SK-N-SH (cell line): ENCODE results near the gene NEGR1. TPM values are rescaled to one million over a fixed set of nuclear protein-coding genes. Genes with fewer than 3 reads are reported as not detected.

Experiments used
- CTCF ChIA-PET: fragments of 300-600, 350-600 bp; formaldehyde crosslinking; extraction: SDS; loops from one replicate; lab custom pipeline; 2021; lab: Yijun Ruan, JAX
- POLR2A ChIA-PET: fragments of 350-600 bp; sonication (Branson Sonifier 250); formaldehyde crosslinking; extraction: SDS; loops from one replicate; lab custom pipeline; 2020; ENCODE audit warnings: antibody characterized with exemption, inconsistent platforms; lab: Yijun Ruan, JAX
- DNase-seq: peaks from one replicate; pipeline ENCODE4 v3.0.0; 2012
- H2AFZ ChIP-seq: fragments of 200-600 bp; sonication (generic); 2 replicates; pipeline ENCODE4 v1.8.1; 2016; ENCODE audit warnings: antibody characterized with exemption, mild to moderate bottlenecking, low read depth
- H3F3A ChIP-seq: fragments of 200-600 bp; sonication (generic); replicated peaks from 2 replicates; pipeline ENCODE3; 2016; ENCODE audit warnings: antibody characterized with exemption, mild to moderate bottlenecking; ENCODE audit not compliant: insufficient read depth
- H3K27ac ChIP-seq, 2 experiments: fragments of 200-500 bp in 1 of 2; fragments of 200-600 bp in 1 of 2; sonication (Bioruptor generic) in 1 of 2; sonication (generic), shearing (Covaris generic) in 1 of 2; 2 replicates each; pipeline versions ENCODE4 v1.5.1 to v1.6.1; 2014 to 2016; ENCODE audit warnings: low read depth in 2 of 2, inconsistent platforms in 1 of 2, low read length in 1 of 2, mild to moderate bottlenecking in 1 of 2, mixed read lengths in 1 of 2
- H3K27me3 ChIP-seq: fragments of 200-600 bp; sonication (generic), shearing (Covaris generic); 2 replicates; pipeline ENCODE4 v1.6.1; 2016; ENCODE audit warnings: mixed run types; ENCODE audit not compliant: insufficient read depth
- H3K36me3 ChIP-seq, 2 experiments: fragments of 200-500 bp in 1 of 2; fragments of 200-600 bp in 1 of 2; sonication (Bioruptor generic) in 1 of 2; sonication (generic) in 1 of 2; replicated peaks in 1 of 2; 2 replicates each; pipeline versions ENCODE3 to v1.5.1; 2014 to 2016; ENCODE audit warnings: low read length in 1 of 2, mild to moderate bottlenecking in 1 of 2; ENCODE audit not compliant: insufficient read depth in 2 of 2, control insufficient read depth in 1 of 2
- H3K4me1 ChIP-seq, 2 experiments: fragments of 200-500 bp in 1 of 2; fragments of 200-600 bp in 1 of 2; sonication (Bioruptor generic) in 1 of 2; sonication (generic), shearing (Covaris generic) in 1 of 2; 2 replicates each; pipeline versions ENCODE4 v1.5.1 to v1.6.1; 2014 to 2016; ENCODE audit warnings: low read depth in 1 of 2, low read length in 1 of 2, mixed run types in 1 of 2; ENCODE audit not compliant: insufficient read depth in 2 of 2, control insufficient read depth in 1 of 2
- H3K4me2 ChIP-seq: fragments of 200-600 bp; sonication (generic), shearing (Covaris generic); 2 replicates; pipeline ENCODE4 v1.6.1; 2017; ENCODE audit warnings: mixed run types
- H3K4me3 ChIP-seq, 2 experiments: fragments of 200-500 bp in 1 of 2; fragments of 200-600 bp in 1 of 2; sonication (Bioruptor generic) in 1 of 2; sonication (generic), shearing (Covaris generic) in 1 of 2; 2 replicates each; pipeline versions ENCODE4 v1.5.1 to v1.8.1; 2014 to 2016; ENCODE audit warnings: low read depth in 2 of 2, inconsistent platforms in 1 of 2, low read length in 1 of 2, mild to moderate bottlenecking in 1 of 2, mixed read lengths in 1 of 2, moderate library complexity in 1 of 2
- H3K79me2 ChIP-seq: fragments of 200-600 bp; sonication (generic); 2 replicates; pipeline ENCODE4 v1.8.1; 2017; ENCODE audit warnings: mild to moderate bottlenecking; ENCODE audit not compliant: insufficient read depth
- H3K9ac ChIP-seq: fragments of 200-600 bp; sonication (generic); 2 replicates; pipeline ENCODE4 v1.6.1; 2017; ENCODE audit warnings: mixed run types
- H3K9me2 ChIP-seq: fragments of 200-600 bp; sonication (generic); 2 replicates; pipeline ENCODE4 v1.6.1; 2017; ENCODE audit warnings: mixed run types
- H3K9me3 ChIP-seq: fragments of 200-600 bp; sonication (generic); 2 replicates; pipeline ENCODE4 v1.6.1; 2017; ENCODE audit warnings: mixed run types, mild to moderate bottlenecking, moderate library complexity
- H4K20me1 ChIP-seq: fragments of 200-600 bp; sonication (generic); 2 replicates; pipeline ENCODE4 v1.6.1; 2017; ENCODE audit warnings: mild to moderate bottlenecking, mixed run types; ENCODE audit not compliant: insufficient read depth
- CHD2 ChIP-seq: fragments of 150-350 bp; IDR thresholded peaks from 2 replicates; pipeline ENCODE4 v1.6.1; 2018; ENCODE audit warnings: low read length; ENCODE audit not compliant: partially characterized antibody
- CTCF ChIP-seq: fragments of 200-600 bp; sonication (generic); IDR thresholded peaks from 2 replicates; pipeline ENCODE4 v1.6.1; 2017; ENCODE audit warnings: antibody characterized with exemption, mild to moderate bottlenecking, moderate library complexity
- ELF1 ChIP-seq: IDR thresholded peaks from 2 replicates; pipeline ENCODE4 v1.4.0; 2012
- FOSL2 ChIP-seq: IDR thresholded peaks from 2 replicates; pipeline ENCODE4 v1.4.0; 2012; ENCODE audit warnings: low read depth, mild to moderate bottlenecking, moderate library complexity, borderline replicate concordance
- GATA2 ChIP-seq: sonication (generic); formaldehyde crosslinking; IDR thresholded peaks from 2 replicates; pipeline ENCODE4 v1.5.0; 2020; ENCODE audit warnings: mild to moderate bottlenecking, missing genetic modification reagents
- JUND ChIP-seq: IDR thresholded peaks from 2 replicates; pipeline ENCODE4 v1.4.0; 2012
- MEF2A ChIP-seq: IDR thresholded peaks from 2 replicates; pipeline ENCODE4 v1.4.0; 2012; ENCODE audit warnings: low read depth, borderline replicate concordance
- MXI1 ChIP-seq: IDR thresholded peaks from 2 replicates; pipeline ENCODE4 v1.6.1; 2012; ENCODE audit warnings: mild to moderate bottlenecking, low read depth, low read length, improper control_type of control experiment
- NFIC ChIP-seq: IDR thresholded peaks from 2 replicates; pipeline ENCODE4 v1.4.0; 2012; ENCODE audit warnings: borderline replicate concordance
- NRF1 ChIP-seq: IDR thresholded peaks from 2 replicates; pipeline ENCODE4 v1.6.1; 2012; ENCODE audit warnings: low read depth, mild to moderate bottlenecking, low read length
- RCOR1 ChIP-seq: fragments of 150-350 bp; IDR thresholded peaks from 2 replicates; pipeline ENCODE4 v1.6.1; 2017; ENCODE audit warnings: antibody characterized with exemption, low read length
- RFX5 ChIP-seq: IDR thresholded peaks from 2 replicates; pipeline ENCODE4 v1.6.1; 2012; ENCODE audit warnings: mild to moderate bottlenecking, improper control_type of control experiment, low read length
- SIN3A ChIP-seq: IDR thresholded peaks from 2 replicates; pipeline ENCODE4 v1.6.1; 2012; ENCODE audit warnings: low read depth, mild to moderate bottlenecking, low read length, moderate library complexity, borderline replicate concordance
- TCF12 ChIP-seq: IDR thresholded peaks from 2 replicates; pipeline ENCODE4 v1.4.0; 2012
- USF1 ChIP-seq: IDR thresholded peaks from 2 replicates; pipeline ENCODE4 v1.4.0; 2012; ENCODE audit warnings: low read depth, borderline replicate concordance
- YY1 ChIP-seq: IDR thresholded peaks from 2 replicates; pipeline ENCODE4 v1.4.0; 2012; ENCODE audit warnings: low read depth, mild to moderate bottlenecking
- WGBS: methylation state at CpG from one replicate; pipeline ENCODE4 v1.1.6; 2017; ENCODE audit warnings: low lambda C conversion rate; 5-methylcytosine and 5-hydroxymethylcytosine counted together
- polyA plus RNA-seq, 3 experiments: library from polyadenylated mRNA; depleted of rRNA; stranded (reverse); fragments of >200 nt; gene quantifications; 2 replicates each; pipeline ENCODE4 v1.2.3, GENCODE V29; 2012
- TF ChIP-seq, protein P1 (sequence below): fragments of 150-350 bp; IDR thresholded peaks from 2 replicates; pipeline ENCODE4 v1.6.1; 2016; ENCODE audit warnings: mild to moderate bottlenecking, low read depth, low read length

Gene NEGR1
- polyA plus RNA-seq, 1 of the 3 experiments (the other 2 are of a cell fraction): 0.21 TPM

DNA sequence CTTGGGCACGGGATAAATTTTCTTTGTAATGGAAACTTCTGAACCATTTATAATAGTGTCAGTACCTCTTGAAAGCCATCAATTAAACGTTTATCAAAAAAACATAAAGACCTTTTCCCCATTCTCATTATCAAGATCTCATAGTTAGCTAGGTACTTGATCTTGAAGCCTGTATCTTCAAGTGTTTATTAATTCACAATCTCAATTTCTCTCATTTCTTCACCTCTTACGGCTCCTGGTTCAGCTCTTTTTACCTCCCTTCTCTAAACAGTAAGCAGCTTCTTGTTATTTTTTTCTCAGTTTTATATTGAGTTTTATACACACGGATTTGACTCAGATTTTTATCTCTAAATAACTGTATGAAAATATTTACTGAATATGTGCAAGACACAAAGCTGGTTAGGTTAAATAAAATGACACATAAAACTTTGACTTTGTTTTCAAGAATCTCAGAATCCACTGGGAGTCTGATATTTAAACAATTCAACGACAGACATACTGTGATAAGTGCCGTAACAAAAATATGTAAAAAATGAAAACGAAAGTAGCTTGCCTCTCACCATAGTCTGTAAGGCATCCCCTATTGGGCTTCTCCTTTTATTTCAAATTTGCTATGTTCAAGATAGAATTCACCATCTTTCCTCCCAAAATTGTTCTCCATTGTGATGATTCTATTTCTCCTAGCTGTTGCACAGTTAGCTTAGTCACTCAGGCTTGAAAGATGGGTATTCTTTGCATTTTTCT lies 789.9 kb downstream of the NEGR1 start:
- Histone ChIP-seq H3K27me3 (no peaks in the 10 kb centered on the region), H3K27ac (no peak overlapping the region), H3F3A (no peaks in the 10 kb centered on the region), H3K4me3 (no peak overlapping the region), H3K4me1 (no peaks in the 10 kb centered on the region), H3K9ac (no peak overlapping the region), H3K79me2 (no peaks in the 10 kb centered on the region), H3K4me2 (no peak overlapping the region), H3K9me2 (no peaks in the 10 kb centered on the region), H3K9me3 (no peaks in the 10 kb centered on the region), H3K36me3 (no peaks in the 10 kb centered on the region), H4K20me1 (no peaks in the 10 kb centered on the region), H2AFZ (peak overlapping the region; percentile 30; the same call in 1 of the 2 replicates)
- CTCF ChIA-PET: interaction anchor here (0.7 to 0.8 kb wide), 2 partner anchors 19 to 28 kb away, joined by 3 to 4 read pairs; no protein-coding TSS in a partner anchor
- DNase-seq: no peak
- TF ChIP-seq SIN3A (no peak), GATA2 (CRISPR knock-in tag) (no peak), CHD2 (no peak), ELF1 (no peak), MEF2A (no peak), RCOR1 (no peak), CTCF (no peak), NFIC (no peak), FOSL2 (no peak), YY1 (no peak), USF1 (no peak), JUND (no peak), RFX5 (no peak), NRF1 (no peak), MXI1 (no peak), TCF12 (no peak)
- TF ChIP-seq, protein P1, sequence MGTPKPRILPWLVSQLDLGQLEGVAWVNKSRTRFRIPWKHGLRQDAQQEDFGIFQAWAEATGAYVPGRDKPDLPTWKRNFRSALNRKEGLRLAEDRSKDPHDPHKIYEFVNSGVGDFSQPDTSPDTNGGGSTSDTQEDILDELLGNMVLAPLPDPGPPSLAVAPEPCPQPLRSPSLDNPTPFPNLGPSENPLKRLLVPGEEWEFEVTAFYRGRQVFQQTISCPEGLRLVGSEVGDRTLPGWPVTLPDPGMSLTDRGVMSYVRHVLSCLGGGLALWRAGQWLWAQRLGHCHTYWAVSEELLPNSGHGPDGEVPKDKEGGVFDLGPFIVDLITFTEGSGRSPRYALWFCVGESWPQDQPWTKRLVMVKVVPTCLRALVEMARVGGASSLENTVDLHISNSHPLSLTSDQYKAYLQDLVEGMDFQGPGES: no peak
- POLR2A ChIA-PET: no interaction called here
- 51% methylated on average over 7 of the region's 7 CpGs for WGBS
